IPS-18c (cell line): ENCODE measurements around the gene NEK11.

Experiments used
- H3K4me3 ChIP-seq: 2 replicates; pipeline ENCODE4 v1.7.0; 2013; ENCODE audit warnings: low read depth, mild to moderate bottlenecking, low read length, moderate library complexity; ENCODE audit not compliant: insufficient read depth
- H3K9me3 ChIP-seq: one replicate; pipeline ENCODE4 v1.6.1; 2013; ENCODE audit warnings: mild to moderate bottlenecking, low read length, moderate library complexity; ENCODE audit not compliant: control insufficient read depth, insufficient read depth

NEK11 gene

GRCh38 chr3:131026321-131027151, at the start of gene NEK11, which contains the start of gene ASTE1:
Gene NEK11 (plus strand): TSS chr3:131026877. CDS start chr3:131029709, 2,832 bp downstream.
Gene ASTE1 (minus strand): TSS chr3:131026825. CDS start chr3:131025306, 1,519 bp downstream.
- H3K4me3 ChIP-seq = peak within 1 kb of the TSS; percentile 57

GRCh38 chr3:130979117-130979516, 47.6 kb upstream of the NEK11 start:
- Histone ChIP-seq H3K9me3 (no peaks in the 10 kb centered on the region), H3K4me3 (no peak overlapping the region)

More at GRCh38 chr3:131026321-131027151, at the start of gene NEK11, which contains the start of gene ASTE1:
- H3K9me3 ChIP-seq = peaks cover 3% of the 10 kb centered on the region

- H3K9me3 ChIP-seq = no peaks in the 10 kb centered on the region
- H3K4me3 ChIP-seq = no peak overlapping the region
Observed at GRCh38 chr3:130981469-130981868, 45.2 kb upstream of the NEK11 start.

- no peak overlapping the region for H3K4me3 ChIP-seq
Observed at GRCh38 chr3:130990282-130990681, 36.4 kb upstream of the NEK11 start.

GRCh38 chr3:130991126-130991525, 35.6 kb upstream of the NEK11 start:
- Histone ChIP-seq H3K9me3 (no peaks in the 10 kb centered on the region), H3K4me3 (no peak overlapping the region)

More at GRCh38 chr3:130990282-130990681, 36.4 kb upstream of the NEK11 start:
- H3K9me3 ChIP-seq = no peaks in the 10 kb centered on the region

- Histone ChIP-seq H3K4me3 (no peak overlapping the region), H3K9me3 (no peaks in the 10 kb centered on the region)
Observed at GRCh38 chr3:130992344-130992743, 34.3 kb upstream of the NEK11 start.

GRCh38 chr3:130997289-130997688, 29.4 kb upstream of the NEK11 start:
- no peak overlapping the region for H3K4me3 ChIP-seq
- H3K9me3 ChIP-seq = no peaks in the 10 kb centered on the region

GRCh38 chr3:131001071-131001470, 25.6 kb upstream of the NEK11 start:
- H3K4me3 ChIP-seq = no peak overlapping the region
- H3K9me3 ChIP-seq = no peaks in the 10 kb centered on the region

GRCh38 chr3:131004603-131005002, 22.1 kb upstream of the NEK11 start:
- Histone ChIP-seq H3K4me3 (no peak overlapping the region), H3K9me3 (no peaks in the 10 kb centered on the region)

- H3K4me3 ChIP-seq = no peak overlapping the region
- no peaks in the 10 kb centered on the region for H3K9me3 ChIP-seq
Observed at GRCh38 chr3:131007256-131007655, 19.4 kb upstream of the NEK11 start.

GRCh38 chr3:131007782-131008181, 18.9 kb upstream of the NEK11 start:
- Histone ChIP-seq H3K9me3 (no peaks in the 10 kb centered on the region), H3K4me3 (no peak overlapping the region)

- Histone ChIP-seq H3K9me3 (no peaks in the 10 kb centered on the region), H3K4me3 (no peak overlapping the region)
Observed at GRCh38 chr3:131008326-131008725, 18.4 kb upstream of the NEK11 start.

GRCh38 chr3:131009698-131010097, 17.0 kb upstream of the NEK11 start:
- Histone ChIP-seq H3K4me3 (no peak overlapping the region), H3K9me3 (no peaks in the 10 kb centered on the region)

GRCh38 chr3:131018970-131019369, 7.7 kb upstream of the NEK11 start:
- Histone ChIP-seq H3K9me3 (no peaks in the 10 kb centered on the region), H3K4me3 (no peak overlapping the region)

GRCh38 chr3:131020122-131020693, 6.5 kb upstream of the NEK11 start:
- H3K4me3 ChIP-seq = no peak overlapping the region
- no peaks in the 10 kb centered on the region for H3K9me3 ChIP-seq

- Histone ChIP-seq H3K4me3 (no peak overlapping the region; the same call in 1 of the 2 replicates), H3K9me3 (peaks cover 3% of the 10 kb centered on the region)
Observed at GRCh38 chr3:131025539-131025938, 1.1 kb upstream of the NEK11 start.

- Histone ChIP-seq H3K4me3 (no peak overlapping the region), H3K9me3 (peaks cover 3% of the 10 kb centered on the region)
Observed at GRCh38 chr3:131028844-131029243, 2.2 kb downstream of the NEK11 start.

- no peak overlapping the region for H3K4me3 ChIP-seq
- H3K9me3 ChIP-seq = peaks cover 3% of the 10 kb centered on the region
Observed at GRCh38 chr3:131031660-131032059, 5.0 kb downstream of the NEK11 start.
